Pons (tissue), 1 donor: ENCODE measurements around the gene SUN2.
A peak's percentile ranks its signal among the peaks of the same experiment; 100 is the strongest.

Experiments used
- DNase-seq: peaks from one replicate; pipeline ENCODE4 v3.0.0-alpha.2; 2016; ENCODE audit warnings: low spot score

The SUN2 gene

GRCh38 chr22:38716271-38716670 lies 39.5 kb downstream of the SUN2 start:
- no peak for DNase-seq

GRCh38 chr22:38715852-38716251 lies 39.9 kb downstream of the SUN2 start:
- no peak for DNase-seq

- DNase-seq: no peak
Observed at GRCh38 chr22:38715176-38715764, 40.5 kb downstream of the SUN2 start.

GRCh38 chr22:38713921-38714320 lies 41.9 kb downstream of the SUN2 start:
- no peak for DNase-seq

GRCh38 chr22:38712486-38713207 lies 43.2 kb downstream of the SUN2 start:
- DNase-seq: no peak

- DNase-seq: no peak
Observed at GRCh38 chr22:38710866-38711265, 44.9 kb downstream of the SUN2 start.

GRCh38 chr22:38710351-38710750 lies 45.4 kb downstream of the SUN2 start:
- DNase-seq: no peak

- DNase-seq: no peak
Observed at GRCh38 chr22:38709306-38709705, 46.5 kb downstream of the SUN2 start.

GRCh38 chr22:38707984-38708383 lies 47.8 kb downstream of the SUN2 start:
- DNase-seq: no peak

- no peak for DNase-seq
Observed at GRCh38 chr22:38707346-38707745, 48.5 kb downstream of the SUN2 start.

- no peak for DNase-seq
Observed at GRCh38 chr22:38706901-38707195, 49.0 kb downstream of the SUN2 start.

- peak; percentile 43 for DNase-seq
Observed at GRCh38 chr22:38706101-38706900, 49.5 kb downstream of the SUN2 start.

GRCh38 chr22:38705235-38706100 lies 50.3 kb downstream of the SUN2 start, which contains the start of gene GTPBP1:
TSS of gene GTPBP1 (plus strand) at chr22:38705944. CDS start at chr22:38705956, 12 bp downstream.
- DNase-seq: peak; percentile 100

GRCh38 chr22:38704654-38705234 lies 51.1 kb downstream of the SUN2 start:
- DNase-seq: peak; percentile 69

- DNase-seq: peak; percentile 91
Observed at GRCh38 chr22:38700789-38701628, 54.8 kb downstream of the SUN2 start, which contains the start of gene JOSD1. TSS of gene JOSD1 (minus strand) at chr22:38700943. CDS start at chr22:38699987, 956 bp downstream.

GRCh38 chr22:38700270-38700788 lies 55.5 kb downstream of the SUN2 start:
- peak; percentile 43 for DNase-seq

- DNase-seq: peak; percentile 52
Observed at GRCh38 chr22:38699784-38700183, 56.0 kb downstream of the SUN2 start.

GRCh38 chr22:38699143-38699542 lies 56.7 kb downstream of the SUN2 start:
- DNase-seq: no peak

GRCh38 chr22:38698407-38699094 lies 57.2 kb downstream of the SUN2 start:
- DNase-seq: no peak
